H1 (cell line): ENCODE data around the gene RILPL2. TPM values are rescaled to one million over a fixed set of nuclear protein-coding genes. Genes with fewer than 3 reads are reported as not detected.

ENCODE experiments used
- CTCF ChIA-PET: fragments of 300-600 bp; sonication (Branson Sonifier 250); formaldehyde crosslinking; loops from one replicate; lab custom pipeline; 2021; ENCODE audit not compliant: partially characterized antibody; lab: Charles Lee
- POLR2A ChIA-PET: fragments of 300-600 bp; sonication (Branson Sonifier 250); formaldehyde crosslinking; loops from one replicate; lab custom pipeline; 2021; ENCODE audit warnings: inconsistent platforms; ENCODE audit not compliant: partially characterized antibody; lab: Charles Lee
- DNase-seq, 2 experiments: peaks; one replicate each; pipeline versions ENCODE4 v3.0.0 to v3.0.0-alpha.2; 2010 to 2022; ENCODE audit warnings: low spot score in 2 of 2, low read depth in 1 of 2, mixed read lengths in 1 of 2
- FAIRE-seq: peaks from 2 replicates; lab custom pipeline; 2011; peaks lifted over from hg19 to GRCh38; lab: Jason Lieb, UNC
- H2AFZ ChIP-seq: 2 replicates; pipeline ENCODE4 v1.8.1; 2012; ENCODE audit warnings: low read length, inconsistent platforms
- H2AK5ac ChIP-seq: 2 replicates; pipeline ENCODE4 v1.6.1; 2013; ENCODE audit warnings: low read depth, low read length
- H2BK120ac ChIP-seq: replicated peaks from 2 replicates; pipeline ENCODE3; 2013; ENCODE audit warnings: low read depth, low read length, inconsistent platforms
- H2BK12ac ChIP-seq: 2 replicates; pipeline ENCODE4 v1.6.1; 2013; ENCODE audit warnings: low read depth, low read length
- H2BK15ac ChIP-seq: 2 replicates; pipeline ENCODE4 v1.6.1; 2013; ENCODE audit warnings: low read length
- H2BK20ac ChIP-seq: 2 replicates; pipeline ENCODE4 v1.6.1; 2013; ENCODE audit warnings: low read length
- H2BK5ac ChIP-seq: 2 replicates; pipeline ENCODE4 v1.6.1; 2013; ENCODE audit warnings: low read depth, low read length
- H3K14ac ChIP-seq: 2 replicates; pipeline ENCODE4 v1.6.1; 2013; ENCODE audit warnings: inconsistent platforms; ENCODE audit not compliant: insufficient read length
- H3K18ac ChIP-seq: 2 replicates; pipeline ENCODE4 v1.6.1; 2013; ENCODE audit warnings: low read length; ENCODE audit errors: extremely low read depth
- H3K23ac ChIP-seq: 2 replicates; pipeline ENCODE4 v1.6.1; 2013; ENCODE audit warnings: inconsistent platforms; ENCODE audit not compliant: insufficient read length
- H3K23me2 ChIP-seq: 2 replicates; pipeline ENCODE4 v1.6.1; 2013; ENCODE audit warnings: low read depth, low read length
- H3K27ac ChIP-seq: 2 replicates; pipeline ENCODE4 v1.6.1; 2011; ENCODE audit warnings: low read depth, low read length, inconsistent platforms
- H3K27me3 ChIP-seq, 4 experiments: replicated peaks in 1 of 4; 1 replicate in 1 of 4; 2 replicates in 3 of 4; pipeline versions ENCODE4 v1.6.1 to v1.8.1; 2011 to 2013; ENCODE audit warnings: low read length in 3 of 4, mild to moderate bottlenecking in 3 of 4, inconsistent platforms in 2 of 4, mixed read lengths in 2 of 4, moderate library complexity in 1 of 4; ENCODE audit not compliant: control insufficient read depth in 3 of 4, insufficient read depth in 3 of 4; ENCODE audit errors: extremely low read depth in 1 of 4
- H3K36me3 ChIP-seq, 4 experiments: 2 replicates each; pipeline versions ENCODE4 v1.6.1 to v1.8.1; 2011 to 2013; ENCODE audit warnings: mild to moderate bottlenecking in 4 of 4, low read length in 3 of 4, moderate library complexity in 2 of 4, control low read depth in 1 of 4, inconsistent platforms in 1 of 4; ENCODE audit not compliant: insufficient read depth in 4 of 4, control insufficient read depth in 2 of 4
- H3K4ac ChIP-seq: replicated peaks from 2 replicates; pipeline ENCODE3; 2013; ENCODE audit warnings: low read length, low read depth, mixed read lengths, inconsistent platforms; ENCODE audit not compliant: insufficient read length
- H3K4me1 ChIP-seq, 4 experiments: replicated peaks in 1 of 4; 1 replicate in 1 of 4; 2 replicates in 3 of 4; pipeline versions ENCODE4 v1.6.1 to v1.8.1; 2011 to 2013; ENCODE audit warnings: low read length in 3 of 4, inconsistent platforms in 2 of 4, mixed read lengths in 1 of 4; ENCODE audit not compliant: insufficient read depth in 4 of 4, control insufficient read depth in 3 of 4
- H3K4me2 ChIP-seq, 2 experiments: 2 replicates each; pipeline versions ENCODE4 v1.6.1 to v1.8.1; 2011 to 2013; ENCODE audit warnings: low read depth in 2 of 2, low read length in 2 of 2, control low read depth in 1 of 2, inconsistent platforms in 1 of 2, mild to moderate bottlenecking in 1 of 2; ENCODE audit not compliant: insufficient read depth in 1 of 2
- H3K4me3 ChIP-seq, 4 experiments: fragments of 200-600, 300-600 bp in 1 of 4; sonication (generic), shearing (Covaris generic), sonication (Bioruptor Twin) in 1 of 4; 2 replicates each; pipeline versions ENCODE4 v1.5.1 to v1.8.1; 2011 to 2016; ENCODE audit warnings: low read length in 4 of 4, low read depth in 3 of 4, control low read depth in 2 of 4, inconsistent platforms in 2 of 4, mild to moderate bottlenecking in 2 of 4, mixed read lengths in 1 of 4, moderate library complexity in 1 of 4; ENCODE audit not compliant: insufficient read depth in 2 of 4; ENCODE audit errors: extremely low read depth in 1 of 4
- H3K56ac ChIP-seq: replicated peaks from 2 replicates; pipeline ENCODE3; 2013; ENCODE audit warnings: low read depth, mild to moderate bottlenecking, mixed read lengths, low read length, inconsistent platforms; ENCODE audit not compliant: insufficient read length
- H3K79me1 ChIP-seq: 2 replicates; pipeline ENCODE4 v1.6.1; 2013; ENCODE audit warnings: low read depth, low read length, control low read depth
- H3K79me2 ChIP-seq, 2 experiments: 2 replicates each; pipeline versions ENCODE4 v1.6.1 to v1.8.1; 2012 to 2013; ENCODE audit warnings: low read length in 2 of 2, mild to moderate bottlenecking in 2 of 2, inconsistent platforms in 1 of 2; ENCODE audit not compliant: insufficient read depth in 2 of 2, control insufficient read depth in 1 of 2
- H3K9ac ChIP-seq, 4 experiments: replicated peaks in 1 of 4; 1 replicate in 1 of 4; 2 replicates in 3 of 4; pipeline versions ENCODE4 v1.6.1 to v1.8.1; 2011 to 2013; ENCODE audit warnings: low read depth in 3 of 4, low read length in 3 of 4, control low read depth in 2 of 4, mild to moderate bottlenecking in 2 of 4, moderate library complexity in 2 of 4, inconsistent platforms in 1 of 4; ENCODE audit errors: extremely low read depth in 1 of 4
- H3K9me3 ChIP-seq, 2 experiments: 2 replicates each; pipeline versions ENCODE4 v1.6.1 to v1.8.1; 2012 to 2013; ENCODE audit warnings: mild to moderate bottlenecking in 2 of 2, moderate library complexity in 2 of 2, control low read depth in 1 of 2, inconsistent platforms in 1 of 2, low read depth in 1 of 2, low read length in 1 of 2, mixed read lengths in 1 of 2; ENCODE audit not compliant: insufficient read depth in 2 of 2
- H4K20me1 ChIP-seq, 2 experiments: replicated peaks in 1 of 2; 2 replicates each; pipeline versions ENCODE3 to v1.8.1; 2011 to 2013; ENCODE audit warnings: inconsistent platforms in 2 of 2, low read length in 2 of 2, mild to moderate bottlenecking in 1 of 2; ENCODE audit not compliant: insufficient read depth in 2 of 2, control insufficient read depth in 1 of 2
- H4K5ac ChIP-seq: 2 replicates; pipeline ENCODE4 v1.6.1; 2013; ENCODE audit warnings: low read length, low read depth, mixed read lengths, inconsistent platforms; ENCODE audit not compliant: insufficient read length
- H4K8ac ChIP-seq: 2 replicates; pipeline ENCODE4 v1.8.0; 2013; ENCODE audit warnings: mild to moderate bottlenecking, moderate library complexity, low read length, inconsistent platforms; ENCODE audit not compliant: insufficient read depth; ENCODE audit errors: extremely low read depth
- H4K91ac ChIP-seq: replicated peaks from 2 replicates; pipeline ENCODE3; 2013; ENCODE audit warnings: low read length, mixed read lengths, inconsistent platforms; ENCODE audit not compliant: insufficient read length
- ATF3 ChIP-seq: IDR thresholded peaks from 2 replicates; pipeline ENCODE4 v1.6.1; 2011; ENCODE audit warnings: low read depth, mild to moderate bottlenecking, low read length; ENCODE audit not compliant: insufficient read depth
- CHD1 ChIP-seq: IDR thresholded peaks from 2 replicates; pipeline ENCODE4 v1.6.1; 2012; ENCODE audit warnings: low read depth, low read length, improper control_type of control experiment
- EGR1 ChIP-seq: IDR thresholded peaks from 2 replicates; pipeline ENCODE4 v1.6.1; 2011; ENCODE audit warnings: low read depth, low read length, borderline replicate concordance
- EZH2 ChIP-seq: fragments of 200-600 bp; sonication (generic); IDR thresholded peaks from 2 replicates; pipeline ENCODE4 v1.7.1; 2012; ENCODE audit warnings: low read depth, mild to moderate bottlenecking, moderate library complexity, low read length, inconsistent platforms; ENCODE audit not compliant: severe bottlenecking
- GABPA ChIP-seq: IDR thresholded peaks from 2 replicates; pipeline ENCODE4 v1.6.1; 2011; ENCODE audit warnings: mild to moderate bottlenecking, low read length, moderate library complexity, borderline replicate concordance; ENCODE audit not compliant: insufficient read depth
- KDM1A ChIP-seq: fragments of 200-600, 300-600 bp; sonication (generic); IDR thresholded peaks from 2 replicates; pipeline ENCODE4 v1.7.1; 2016; ENCODE audit warnings: mild to moderate bottlenecking, low read length, borderline replicate concordance
- KDM5A ChIP-seq: fragments of 200-600 bp; IDR thresholded peaks from 2 replicates; pipeline ENCODE4 v1.7.1; 2012; ENCODE audit warnings: mild to moderate bottlenecking, low read length, inconsistent platforms, mixed read lengths
- MAX ChIP-seq: IDR thresholded peaks from 2 replicates; pipeline ENCODE4 v1.6.1; 2012; ENCODE audit warnings: inconsistent platforms
- NRF1 ChIP-seq: IDR thresholded peaks from 2 replicates; pipeline ENCODE4 v1.6.1; 2011; ENCODE audit warnings: mild to moderate bottlenecking, low read depth, low read length, improper control_type of control experiment
- RNF2 ChIP-seq: fragments of 200-900, 300-1000 bp; sonication (generic); IDR thresholded peaks from 2 replicates; pipeline ENCODE4 v1.7.1; 2016; ENCODE audit warnings: borderline replicate concordance, low read depth, mild to moderate bottlenecking, antibody characterized with exemption, low read length; ENCODE audit not compliant: poor library complexity, severe bottlenecking; ENCODE audit errors: missing control alignments
- SP1 ChIP-seq: IDR thresholded peaks from 2 replicates; pipeline ENCODE4 v1.6.1; 2011; ENCODE audit warnings: low read depth, low read length
- TAF7 ChIP-seq: optimal IDR thresholded peaks from 2 replicates; pipeline ENCODE3; 2011; ENCODE audit warnings: low read depth, mild to moderate bottlenecking, inconsistent platforms, low read length, moderate library complexity, borderline replicate concordance
- TEAD4 ChIP-seq: IDR thresholded peaks from 2 replicates; pipeline ENCODE4 v1.6.1; 2012; ENCODE audit warnings: low read depth, low read length, inconsistent platforms, mixed read lengths
- WGBS, 2 experiments: shearing (Covaris generic) in 1 of 2; methylation state at CpG; one replicate each; pipeline versions ENCODE4 v1.1.6 to v1.1.7; 2013 to 2015; ENCODE audit warnings: low lambda C conversion rate in 2 of 2, mixed read lengths in 2 of 2, inconsistent platforms in 1 of 2, low coverage in 1 of 2, missing lambda C conversion rate in 1 of 2; ENCODE audit not compliant: insufficient replicate concordance in 2 of 2, insufficient coverage in 1 of 2, insufficient read length in 1 of 2; ENCODE audit errors: extremely low coverage in 1 of 2, missing lambda C conversion rate in 1 of 2; 5-methylcytosine and 5-hydroxymethylcytosine counted together
- polyA plus RNA-seq, 7 experiments: library from polyadenylated mRNA; depleted of rRNA in 3 of 7; stranded (reverse) in 5 of 7; unstranded in 2 of 7; fragments of >200 nt in 5 of 7; fragments of 200-250 nt in 2 of 7; gene quantifications; 1 replicate in 5 of 7; 2 replicates in 1 of 7; 4 replicates in 1 of 7; pipeline versions ENCODE4 v1.2.1 to v1.2.3, GENCODE V29; 2011 to 2013; ENCODE audit warnings: missing spikeins in 2 of 7, mixed read lengths in 2 of 7
- total RNA-seq: library from RNA; stranded (reverse); fragmentation: NEBNext Ultra II Directional; extraction: Animal tissue kit (Norgen Biotek cat#: 25700); gene quantifications from 2 replicates; pipeline ENCODE4 v1.2.1, GENCODE V29; 2021

RILPL2 gene
- total and polyA plus RNA-seq, 2 of the 8 experiments (the other 6 are each of a cell fraction or from before 2014, with no cell fraction given), result 0.77 to 1.4 TPM

- H3K79me1 ChIP-seq, result no peaks in the 10 kb centered on the region
- no peaks in the 10 kb centered on the region for H3K36me3 ChIP-seq
- H3K4ac ChIP-seq, result no peak overlapping the region
- no peak overlapping the region for H4K8ac ChIP-seq
- no peak overlapping the region for H3K4me2 ChIP-seq
- ChIA-PET CTCF (no interaction called here), POLR2A (no interaction called here)
- no peaks in the 10 kb centered on the region for H3K9me3 ChIP-seq
- no peak overlapping the region for H2BK20ac ChIP-seq
- H2BK15ac ChIP-seq, result no peak overlapping the region
- H3K4me1 ChIP-seq, result no peaks in the 10 kb centered on the region
- peaks cover 0 to 3% of the 10 kb centered on the region in 2 experiments for H4K20me1 ChIP-seq
- H3K14ac ChIP-seq, result no peak overlapping the region
- H2BK5ac ChIP-seq, result no peak overlapping the region
- H4K91ac ChIP-seq, result no peak overlapping the region
- no peaks in the 10 kb centered on the region for H3K27me3 ChIP-seq
- H2BK12ac ChIP-seq, result no peak overlapping the region
- H3K23me2 ChIP-seq, result no peaks in the 10 kb centered on the region
- H3K23ac ChIP-seq, result no peak overlapping the region
- H2BK120ac ChIP-seq, result no peak overlapping the region
- H3K9ac ChIP-seq, result no peak overlapping the region
- H3K79me2 ChIP-seq, result no peaks in the 10 kb centered on the region
- WGBS, 2 experiments, result 91% methylated on average over 6 of the region's 6 CpGs; no CpG with 5 or more reads in 1 of the 2 experiments
- no peak for FAIRE-seq
- H3K56ac ChIP-seq, result no peak overlapping the region
- H4K5ac ChIP-seq, result no peak overlapping the region
- H3K4me3 ChIP-seq, result no peak overlapping the region
- H3K18ac ChIP-seq, result no peak overlapping the region
- DNase-seq, result no peak
- H2AK5ac ChIP-seq, result no peak overlapping the region
- no peak overlapping the region for H2AFZ ChIP-seq
- H3K27ac ChIP-seq, result no peak overlapping the region
- TF ChIP-seq MAX (no peak), ATF3 (no peak), RNF2 (no peak), EZH2 (no peak), TEAD4 (no peak), EGR1 (no peak), GABPA (no peak), NRF1 (no peak), CHD1 (no peak), SP1 (no peak), TAF7 (no peak), KDM1A (no peak), KDM5A (no peak)
These were observed 7.9 kb downstream of the RILPL2 start for GRCh38 chr12:123428591-123428990.
